Measurements from ENCODE around the gene ECPAS. TPM values are rescaled to one million over a fixed set of nuclear protein-coding genes. Genes with fewer than 3 reads are reported as not detected.
A peak's percentile ranks its signal among the peaks of the same experiment; 100 is the strongest.
"Not testable (repeated sequence)": the region's sequence is repeated elsewhere in the genome, so short reads cannot be mapped to it uniquely, and the experiment has no call there.

The ECPAS gene
- total RNA-seq, 1 experiment from 2014 or later, result 43.9 TPM

DNA sequence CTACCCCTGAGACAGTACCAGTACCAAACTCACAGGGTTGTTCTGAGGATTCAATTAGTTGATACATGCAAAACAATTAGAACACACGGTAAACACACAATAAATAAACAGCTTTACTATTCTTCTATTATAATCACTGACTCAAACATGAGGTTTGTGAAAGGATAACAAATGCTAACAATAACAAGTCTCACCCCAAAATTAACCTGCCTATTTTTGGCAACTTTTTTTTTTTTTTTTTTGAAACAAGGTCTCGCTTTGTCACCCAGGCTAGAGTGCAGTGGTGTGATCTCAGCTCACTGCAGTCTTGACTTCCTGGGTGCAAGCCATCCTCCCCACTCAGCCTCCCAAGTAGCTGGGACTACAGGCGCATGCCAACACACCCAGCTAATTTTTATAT lies 6.5 kb downstream of the ECPAS start:
- no peak for DNase-seq (ENCODE audit: low spot score)

DNA sequence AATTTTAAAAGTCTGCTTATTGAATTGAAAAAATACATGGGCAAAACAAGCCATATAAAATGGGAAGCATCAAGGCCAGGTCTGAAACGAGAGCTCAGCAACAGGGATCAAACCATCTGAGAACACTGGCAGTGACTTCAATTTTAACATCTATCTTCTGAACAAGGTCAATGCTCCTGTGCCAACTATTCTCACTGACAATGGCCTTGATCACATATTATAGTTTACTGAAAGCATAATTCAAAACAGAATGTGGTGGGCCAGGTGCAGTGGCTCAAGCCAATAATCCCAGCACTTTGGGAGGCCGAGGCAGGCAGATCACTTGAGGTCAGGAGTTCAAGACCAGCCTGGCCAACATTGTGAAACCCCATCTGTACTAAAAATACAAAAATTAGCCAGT lies 9.0 kb downstream of the ECPAS start:
- DNase-seq (ENCODE audit: low spot score), result no peak

DNA sequence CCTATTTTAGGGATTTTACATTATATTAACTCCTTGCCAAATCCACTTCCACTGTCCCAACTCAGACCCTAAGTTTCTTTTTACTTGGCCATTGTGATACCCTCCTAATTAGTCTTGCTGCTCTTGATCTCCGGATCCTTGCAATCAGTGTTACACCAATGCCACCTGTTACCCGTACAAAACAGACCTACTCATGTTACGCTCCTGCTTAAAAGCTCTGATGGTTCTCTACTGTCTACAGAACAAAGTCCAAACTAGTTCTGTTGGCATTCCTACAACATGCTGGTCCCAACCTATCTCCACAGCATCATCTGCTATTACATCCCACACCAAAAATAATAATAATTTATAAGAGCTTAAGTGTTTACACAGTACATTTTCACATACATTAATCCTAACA lies 9.8 kb downstream of the ECPAS start:
- DNase-seq (ENCODE audit: low spot score), result no peak

DNA sequence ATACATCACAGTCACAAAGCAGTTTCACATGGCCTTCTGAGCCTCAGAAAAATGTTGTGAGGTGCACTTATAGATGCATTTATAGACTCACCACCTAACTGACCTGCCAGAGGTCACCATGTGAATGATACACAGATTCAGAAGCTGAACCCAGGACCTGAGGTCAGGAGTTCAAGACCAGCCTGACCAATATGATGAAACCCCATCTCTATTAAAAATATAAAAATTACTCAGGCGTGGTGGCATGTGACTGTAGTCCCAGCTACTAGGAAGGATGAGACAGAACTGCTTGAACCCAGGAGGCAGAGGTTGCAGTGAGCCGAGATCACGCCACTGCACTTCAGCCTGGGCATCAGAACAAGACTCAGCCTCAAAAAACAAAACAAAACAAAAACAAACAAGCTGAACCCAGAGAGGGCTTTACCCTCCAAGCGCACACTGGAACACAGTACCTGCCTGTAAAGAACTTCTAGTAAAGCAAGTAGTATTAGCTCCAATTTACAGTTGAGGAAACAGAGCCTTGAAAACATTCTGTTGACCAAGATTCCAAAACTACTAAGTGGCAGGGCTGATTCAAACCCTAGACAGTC lies 16.3 kb downstream of the ECPAS start:
- no peak for DNase-seq (ENCODE audit: low spot score)

DNA sequence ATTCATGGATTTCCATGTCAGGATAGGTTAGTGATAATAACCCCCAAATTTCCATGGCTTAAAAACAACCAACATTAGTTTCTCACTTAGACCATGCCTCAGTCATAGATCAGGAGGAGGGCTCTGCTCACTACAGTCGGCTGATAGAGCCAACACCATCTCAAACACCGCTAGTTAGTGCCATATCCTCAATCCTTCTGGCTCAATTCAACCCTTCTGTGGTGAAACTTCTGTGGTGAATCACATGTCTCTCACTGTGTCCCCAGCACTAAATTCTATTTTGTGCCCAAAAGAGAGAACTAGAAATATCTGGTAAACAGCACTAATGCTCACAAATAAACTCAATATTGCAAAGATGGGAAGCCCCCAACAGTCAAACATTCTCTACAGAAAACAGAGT lies 21.1 kb downstream of the ECPAS start:
- DNase-seq (ENCODE audit: low spot score), result no peak

DNA sequence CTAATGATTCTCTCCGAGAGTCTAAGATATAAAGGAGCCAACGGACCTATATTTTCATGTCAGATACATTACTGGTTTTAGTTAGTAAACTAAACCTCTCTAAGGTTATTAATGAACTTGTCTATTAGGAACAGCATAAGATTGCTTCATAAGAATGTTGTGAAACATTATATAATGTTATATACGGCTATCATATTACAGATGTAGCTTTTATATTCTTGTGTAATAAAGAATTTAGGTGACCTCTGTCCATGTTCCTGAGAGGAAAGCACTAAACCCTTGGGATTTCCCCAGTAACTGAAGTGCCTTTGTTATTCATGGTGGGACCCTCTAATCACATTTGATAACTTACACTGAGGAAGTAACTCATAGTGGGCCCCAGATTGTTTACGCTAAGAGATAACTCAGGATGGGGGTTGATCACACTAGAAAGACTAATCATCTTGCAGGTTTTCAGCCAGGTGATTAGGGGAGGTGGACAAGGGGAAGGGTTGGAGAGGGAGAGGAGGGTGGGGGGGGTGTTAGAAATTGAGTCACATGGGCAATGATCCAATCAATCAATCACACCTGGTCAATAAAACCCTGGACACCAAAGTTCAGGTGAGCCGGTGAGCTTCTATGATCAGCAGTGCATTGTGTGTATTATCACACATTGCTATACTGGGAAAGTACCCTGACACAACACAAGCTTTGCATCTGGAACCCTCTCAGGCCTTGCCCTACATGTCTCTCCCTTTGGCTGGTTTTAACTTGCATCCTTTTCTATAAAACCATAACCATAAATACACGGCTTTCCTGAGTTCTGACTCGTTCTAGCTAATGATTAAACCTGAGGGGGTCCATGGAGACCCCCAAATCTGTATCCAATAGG lies 25.8 kb downstream of the ECPAS start:
- no peak for DNase-seq (ENCODE audit: low spot score)

DNA sequence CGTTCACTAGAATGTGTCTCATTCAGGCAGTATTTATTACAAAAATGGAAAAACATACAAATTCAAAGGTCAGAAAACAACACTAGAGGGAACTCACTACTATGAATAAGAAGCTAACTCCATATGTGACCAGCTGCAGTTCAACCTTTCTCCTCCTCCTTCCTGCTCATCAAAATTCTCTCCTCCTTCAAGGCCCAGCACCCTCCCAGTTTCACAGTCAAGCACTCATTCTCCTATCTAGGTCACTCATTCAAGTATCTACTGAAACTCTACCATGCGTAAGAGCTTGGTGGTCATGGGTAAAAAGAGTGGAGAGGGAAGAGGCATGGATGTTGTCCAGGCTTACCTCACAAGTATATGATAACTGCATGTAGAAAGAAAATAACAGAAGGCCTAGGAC lies 27.7 kb downstream of the ECPAS start:
- no peak for DNase-seq (ENCODE audit: low spot score)

DNA sequence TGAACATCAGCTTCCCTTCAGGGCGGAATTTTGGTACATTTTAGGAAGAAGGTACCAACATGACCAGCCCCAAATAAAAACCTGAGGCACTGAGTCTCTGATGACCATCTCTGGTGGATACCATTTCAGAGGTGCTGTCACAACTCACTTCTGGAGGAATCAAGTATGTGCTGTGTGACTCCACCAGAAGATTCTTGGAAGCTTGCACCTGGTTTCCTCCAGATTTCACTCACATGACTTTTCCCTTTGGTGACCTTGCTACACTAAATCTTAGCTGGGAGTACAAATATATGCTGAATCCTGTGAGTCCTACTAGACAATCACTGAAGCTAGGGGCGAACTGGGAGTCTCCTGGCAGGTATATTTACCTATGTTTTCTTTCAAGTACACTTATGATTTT lies 28.5 kb downstream of the ECPAS start:
- DNase-seq (ENCODE audit: low spot score), result no peak

DNA sequence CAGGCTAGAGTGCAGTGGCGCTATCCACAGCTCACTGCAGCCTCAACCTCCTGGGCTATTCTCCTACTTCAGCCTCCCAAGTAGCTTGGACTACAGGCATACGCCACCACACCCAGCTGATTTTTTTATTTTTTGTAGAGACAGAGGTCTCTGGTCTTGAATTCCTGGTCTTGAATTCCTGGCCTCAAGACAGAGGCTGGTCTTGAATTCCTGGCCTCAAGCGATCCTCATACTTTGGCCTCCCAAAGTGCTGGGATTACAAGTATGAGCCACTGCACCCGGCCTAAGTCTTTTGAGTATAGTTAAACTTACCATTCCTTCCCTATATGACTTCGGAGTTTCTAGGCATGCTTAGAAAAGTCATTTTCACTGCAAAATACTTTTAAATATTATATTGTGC lies 29.4 kb downstream of the ECPAS start:
- no peak for DNase-seq (ENCODE audit: low spot score)

DNA sequence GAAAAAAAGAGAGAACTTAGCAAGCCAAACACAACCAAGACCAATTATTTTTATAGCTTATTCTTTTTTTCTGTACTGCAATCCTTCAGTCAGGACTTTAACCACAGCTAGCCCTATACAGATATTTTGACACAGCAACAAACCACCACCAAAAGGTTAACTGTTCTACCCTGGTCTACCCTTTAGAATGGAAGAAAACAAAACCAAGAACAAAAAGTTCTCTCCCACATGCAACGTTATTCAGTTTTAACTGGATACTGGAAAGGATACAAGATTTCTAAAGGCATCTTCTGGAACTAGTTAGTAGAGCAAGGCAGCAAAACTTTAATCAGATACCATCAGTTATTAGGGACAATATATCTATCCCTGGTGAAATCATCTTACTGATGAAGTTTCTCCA lies 32.6 kb downstream of the ECPAS start:
- DNase-seq (ENCODE audit: low spot score), result no peak

DNA sequence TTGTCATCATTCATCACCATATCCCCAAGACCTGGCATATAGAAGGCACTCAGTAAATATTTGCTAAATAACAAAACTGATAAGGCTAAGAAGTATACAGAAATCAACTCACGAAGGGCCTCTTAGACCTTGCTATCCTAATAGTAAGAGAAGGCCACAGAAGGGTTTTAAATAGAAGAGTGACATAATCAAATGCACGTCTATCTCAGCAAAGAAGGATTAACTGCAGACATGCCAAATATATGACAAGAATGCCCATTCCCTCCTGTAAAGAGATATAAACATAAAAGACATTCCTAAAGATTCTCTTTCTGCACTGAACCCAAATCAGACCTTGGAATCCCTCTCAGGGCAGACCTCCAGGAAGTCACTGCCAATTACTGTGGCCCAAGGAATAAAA lies 34.1 kb downstream of the ECPAS start:
- DNase-seq (ENCODE audit: low spot score), result no peak

DNA sequence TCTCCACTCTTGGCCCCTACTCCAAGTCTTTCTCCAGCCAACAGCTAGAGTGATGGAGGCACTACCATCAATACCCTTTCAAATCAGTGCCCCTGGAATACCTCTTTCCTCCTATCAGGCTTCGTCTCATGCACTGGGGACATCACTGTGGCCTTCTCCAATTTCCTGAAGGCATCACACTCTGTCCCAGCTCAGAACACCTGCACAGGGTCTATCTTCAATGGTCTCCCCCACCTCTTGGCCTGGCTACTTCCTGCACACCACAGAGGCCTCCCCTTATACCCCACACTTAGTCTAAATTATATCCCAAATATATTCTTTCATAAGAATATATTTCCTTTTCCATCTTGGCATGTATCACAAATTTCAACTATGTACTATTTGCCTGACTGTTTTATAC lies 34.5 kb downstream of the ECPAS start:
- no peak for DNase-seq (ENCODE audit: low spot score)

DNA sequence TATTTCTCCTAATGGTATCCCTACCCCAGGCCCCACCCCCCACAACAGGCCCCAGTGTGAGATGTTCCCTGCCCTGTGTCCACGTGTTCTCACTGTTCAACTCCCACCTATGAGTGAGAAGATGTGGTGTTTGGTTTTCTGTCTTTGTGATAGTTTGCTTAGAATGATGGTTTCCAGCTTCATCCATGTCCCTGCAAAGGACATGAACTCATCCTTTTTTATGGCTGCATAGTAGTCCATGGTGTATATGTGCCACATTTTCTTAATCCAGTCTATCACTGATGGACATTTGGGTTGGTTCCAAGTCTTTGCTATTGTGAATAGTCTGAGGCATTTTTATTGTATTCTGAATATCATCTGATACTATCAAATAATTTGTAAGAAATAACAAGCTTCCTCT lies 38.4 kb downstream of the ECPAS start:
- DNase-seq (ENCODE audit: low spot score), result not testable (repeated sequence)

DNA sequence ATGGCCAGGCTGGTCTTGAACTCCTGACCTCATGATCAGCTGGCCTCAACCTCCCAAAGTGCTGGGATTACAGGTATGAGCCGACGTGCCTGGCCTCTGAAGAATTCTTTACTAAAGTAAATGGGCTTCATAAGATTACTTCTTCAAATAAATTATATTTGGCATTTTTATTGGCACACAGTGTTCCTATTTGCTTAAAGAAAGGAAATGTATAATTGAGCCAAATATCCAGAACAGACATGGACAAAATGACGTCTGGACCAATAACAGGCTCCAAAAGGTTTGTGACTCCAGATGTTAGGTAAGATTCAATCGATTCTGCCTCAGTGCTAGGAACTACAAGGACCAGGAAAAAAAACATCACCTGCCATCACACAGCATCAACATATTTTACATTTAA lies 40.7 kb downstream of the ECPAS start:
- no peak for DNase-seq (ENCODE audit: low spot score)

DNA sequence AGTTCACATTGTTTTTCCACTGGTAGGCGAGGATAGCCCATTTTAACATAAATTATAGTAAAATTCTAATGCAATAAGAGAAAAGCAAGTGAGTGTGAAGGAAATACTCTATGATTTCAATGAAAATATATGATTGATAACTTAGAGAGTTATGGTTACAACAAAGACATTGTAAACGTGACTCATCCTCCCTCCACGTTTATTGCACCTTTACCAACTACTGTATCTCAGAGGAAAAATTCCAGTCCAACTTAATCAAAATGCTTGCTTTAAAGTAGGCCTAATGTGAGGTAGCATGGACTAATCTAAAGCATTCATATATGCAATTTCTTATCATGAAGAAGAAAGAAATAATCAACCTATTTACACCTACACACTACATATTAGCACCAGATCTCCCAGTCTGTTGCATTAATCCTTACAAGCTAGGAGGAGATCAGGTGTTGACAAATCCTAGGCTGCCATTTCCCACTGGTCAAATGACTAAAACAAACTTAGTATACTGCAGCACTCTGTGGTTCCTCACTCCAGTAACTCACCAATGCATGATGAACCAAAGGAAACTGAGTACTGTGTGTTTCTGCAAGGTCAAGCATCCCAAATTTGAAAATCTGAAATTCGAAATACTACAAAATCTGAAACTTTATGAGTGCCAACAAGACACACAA lies 41.7 kb downstream of the ECPAS start:
- DNase-seq (ENCODE audit: low spot score), result no peak

DNA sequence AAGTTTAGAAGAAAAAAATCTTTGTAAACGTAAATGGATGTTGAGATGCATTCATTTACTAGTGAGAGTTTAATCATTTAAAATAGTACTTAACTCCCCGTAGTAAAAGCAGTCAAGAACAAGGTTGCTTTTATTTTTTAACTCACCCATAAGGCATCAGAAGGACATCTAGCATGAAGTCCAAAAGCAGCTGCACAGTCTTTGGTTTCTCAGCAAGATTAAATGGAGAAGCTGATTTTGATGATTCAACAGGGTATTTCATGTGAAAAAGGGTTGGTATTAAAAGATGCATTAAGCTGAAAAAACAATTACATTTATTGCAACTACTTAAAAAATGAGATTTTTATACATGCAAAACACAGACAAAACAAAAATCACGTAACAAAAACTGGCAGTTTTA lies 44.0 kb downstream of the ECPAS start:
- no peak for DNase-seq (ENCODE audit: low spot score)

DNA sequence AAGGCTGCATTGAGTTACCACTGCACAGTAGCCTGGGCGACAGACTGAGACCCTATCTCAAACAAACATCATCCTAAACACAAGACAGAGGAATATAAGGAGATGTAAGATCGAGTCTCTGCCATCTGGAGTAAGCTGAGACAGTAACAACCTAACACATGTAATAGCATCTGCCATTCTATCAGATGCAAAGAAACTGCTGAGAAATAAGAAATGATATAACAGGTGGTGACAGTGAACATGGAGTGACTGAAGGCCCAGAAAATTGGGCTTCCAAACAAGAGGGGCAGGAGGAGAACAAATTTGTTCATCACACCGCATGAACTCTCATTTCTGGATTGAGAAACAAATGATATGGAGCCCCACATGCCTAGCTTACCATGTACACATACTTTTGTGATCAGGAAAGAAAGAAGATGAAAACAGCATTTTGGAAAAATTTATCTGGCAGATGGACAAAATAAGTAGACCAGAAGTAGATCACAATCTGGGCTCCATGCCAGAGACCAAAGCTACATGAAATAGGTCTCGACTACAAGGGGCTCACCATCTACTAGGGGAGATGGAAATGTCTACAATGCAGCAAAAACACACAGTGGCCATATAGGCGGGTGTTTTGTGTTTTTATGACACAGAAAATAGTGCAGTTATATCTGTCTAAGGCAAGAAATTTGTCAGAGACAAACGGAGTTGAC lies 45.5 kb downstream of the ECPAS start:
- no peak for DNase-seq (ENCODE audit: low spot score)

DNA sequence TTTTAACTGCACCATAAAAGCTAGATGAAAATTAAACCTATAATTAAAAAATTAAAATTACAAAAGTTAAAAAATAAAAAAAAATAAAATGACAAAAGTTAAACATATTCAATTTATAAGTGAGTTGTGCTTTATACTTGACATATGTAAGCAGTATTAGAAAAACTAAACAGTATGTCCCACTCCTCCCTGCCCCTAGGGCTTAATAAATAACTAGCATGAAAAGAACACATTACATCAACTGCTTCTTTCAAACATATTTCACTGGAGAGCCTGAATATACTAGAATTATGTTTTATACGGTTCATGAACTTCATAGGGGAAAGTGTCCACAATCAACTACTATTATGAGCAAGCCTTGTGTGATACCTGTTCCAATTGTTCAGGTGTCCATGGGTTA lies 47.6 kb downstream of the ECPAS start:
- DNase-seq (ENCODE audit: low spot score), result no peak

DNA sequence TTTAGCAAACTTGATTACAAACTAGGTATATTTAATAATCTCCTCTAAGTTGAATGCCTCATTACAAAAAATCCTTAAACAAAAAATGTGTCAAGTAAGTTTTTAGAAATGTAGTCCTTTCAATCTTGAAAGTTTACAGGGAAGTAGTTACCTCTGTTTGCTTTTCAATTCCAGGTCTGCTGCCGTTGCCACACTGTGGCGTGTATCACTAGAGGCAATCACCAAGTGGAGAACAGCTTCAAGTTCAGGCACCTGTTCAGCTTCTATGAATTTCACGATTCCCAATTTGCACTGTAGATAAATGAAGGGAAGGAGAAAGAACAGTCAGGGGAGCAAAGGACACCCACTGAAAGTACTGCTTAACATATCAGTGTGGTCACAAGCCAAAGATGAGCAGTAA lies 51.1 kb downstream of the ECPAS start:
- DNase-seq (ENCODE audit: low spot score), result no peak

DNA sequence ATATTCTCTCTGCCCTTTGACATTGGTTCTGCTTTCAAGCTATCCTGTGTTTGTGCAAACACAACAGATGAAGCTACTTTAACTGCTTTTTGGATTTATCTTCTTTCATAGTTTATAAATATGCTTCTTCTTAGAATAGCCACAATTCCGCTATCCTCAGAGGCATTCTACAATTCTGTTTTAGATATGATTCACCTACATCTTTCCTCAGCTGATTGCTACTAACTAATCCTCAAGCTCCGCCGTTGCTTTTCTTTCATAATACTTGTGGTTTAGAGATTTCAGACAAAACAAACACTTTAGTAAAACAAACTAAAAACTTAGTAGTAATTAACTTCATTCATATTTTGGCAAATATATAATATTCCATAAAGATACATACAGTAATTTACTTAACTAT lies 52.5 kb downstream of the ECPAS start:
- no peak for DNase-seq (ENCODE audit: low spot score)

DNA sequence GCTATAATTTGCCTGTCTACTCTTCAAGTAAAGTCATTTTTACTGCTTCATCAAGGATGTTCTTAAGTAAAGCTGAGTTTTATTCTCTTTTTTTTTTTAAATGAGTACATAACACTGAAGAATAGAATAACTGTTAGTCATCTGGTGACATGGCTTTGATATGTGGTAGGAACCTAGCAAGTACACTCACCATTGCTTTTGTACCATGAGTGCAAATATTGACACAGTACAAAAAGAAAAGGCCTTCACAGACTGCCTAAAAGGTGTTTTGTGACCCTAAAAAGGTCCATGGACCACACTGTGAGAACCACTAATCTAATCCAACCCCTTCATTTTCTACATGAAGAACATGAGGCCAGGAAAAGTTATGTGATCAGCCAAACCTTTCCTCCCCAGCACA lies 55.0 kb downstream of the ECPAS start:
- DNase-seq (ENCODE audit: low spot score), result no peak

DNA sequence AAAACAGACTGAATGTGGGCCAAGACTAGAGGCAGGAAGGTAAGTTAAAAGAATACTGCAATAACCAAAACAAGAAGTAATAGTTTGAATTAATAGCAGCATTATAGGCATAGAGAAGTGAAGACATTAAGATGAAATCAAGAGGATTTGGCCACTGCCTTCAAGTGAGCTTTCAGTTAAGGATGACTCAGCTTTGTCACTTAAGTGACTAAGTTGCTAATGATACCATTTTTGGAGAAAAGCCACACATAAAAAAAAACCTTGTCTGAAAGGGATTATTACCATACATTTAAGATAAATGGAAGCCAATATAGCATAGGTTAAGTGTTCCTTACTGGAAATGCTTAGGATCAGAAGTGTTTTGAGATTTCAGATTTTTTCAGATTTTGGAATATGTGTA lies 57.0 kb downstream of the ECPAS start:
- peak; percentile 56 for DNase-seq (ENCODE audit: low spot score)

DNA sequence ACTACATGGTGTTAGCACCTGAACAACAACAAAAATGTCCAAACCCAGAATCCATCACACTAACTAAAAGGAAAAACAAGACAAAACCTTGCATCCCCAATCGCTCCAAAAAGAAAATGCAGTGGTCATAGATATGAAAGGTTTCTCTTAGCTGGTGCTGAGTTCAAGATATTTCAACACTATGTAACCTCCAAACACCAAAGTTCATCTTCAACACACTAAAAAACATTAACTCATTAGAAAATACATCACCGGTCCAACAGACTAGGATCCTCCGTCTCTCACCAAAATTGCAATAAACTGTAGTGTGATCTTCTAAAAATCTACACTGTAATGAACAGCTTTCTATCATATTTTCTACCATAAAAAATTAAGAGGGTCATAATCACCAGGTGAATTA lies 60.8 kb downstream of the ECPAS start:
- no peak for DNase-seq (ENCODE audit: low spot score)

All from H4 (cell line).